Breast epithelium (tissue), 4 donors: ENCODE measurements around the gene PITPNM1. TPM values are rescaled to one million over a fixed set of nuclear protein-coding genes. Genes with fewer than 3 reads are reported as not detected.

Experiments
- DNase-seq, 2 donors: peaks; one replicate each; pipeline ENCODE4 v3.0.0-alpha.2; 2019; ENCODE audit warnings: low spot score in 2 of 2
- H3K27ac ChIP-seq, 2 donors: fragments of 200-600 bp; sonication (generic) in 1 of 2; one replicate each; pipeline ENCODE4 v1.5.1; 2016 to 2019; ENCODE audit warnings: mild to moderate bottlenecking in 1 of 2
- H3K27me3 ChIP-seq, 2 donors: fragments of 200-600 bp; sonication (generic) in 1 of 2; one replicate each; pipeline versions ENCODE4 v1.5.1 to v1.6.0; 2017 to 2019; ENCODE audit warnings: control low read depth in 1 of 2, mild to moderate bottlenecking in 1 of 2
- H3K36me3 ChIP-seq: fragments of 200-600 bp; one replicate; pipeline ENCODE4 v1.5.1; 2019
- H3K4me1 ChIP-seq, 2 donors: fragments of 200-600 bp; sonication (generic); one replicate each; pipeline ENCODE4 v1.5.1; 2016 to 2019; ENCODE audit warnings: control low read depth in 1 of 2
- H3K4me3 ChIP-seq, 3 donors: fragments of 200-600 bp; sonication (generic); 1 replicate in 2 of 3; 2 replicates in 1 of 3; pipeline ENCODE4 v1.5.1; 2016 to 2019; ENCODE audit warnings: mild to moderate bottlenecking in 3 of 3, moderate library complexity in 2 of 3
- H3K9me3 ChIP-seq, 2 donors: fragments of 200-600 bp; sonication (generic) in 1 of 2; one replicate each; pipeline ENCODE4 v1.5.1; 2016 to 2019; ENCODE audit warnings: control low read depth in 1 of 2
- CTCF ChIP-seq, 3 donors: fragments of 450-650 bp; IDR thresholded peaks; one replicate each; pipeline ENCODE4 v1.5.1; 2016 to 2017; ENCODE audit warnings: antibody characterized with exemption in 3 of 3, mild to moderate bottlenecking in 3 of 3, moderate library complexity in 3 of 3
- POLR2A ChIP-seq: fragments of 450-650 bp; IDR thresholded peaks from one replicate; pipeline ENCODE4 v1.6.1; 2016; ENCODE audit warnings: antibody characterized with exemption, mild to moderate bottlenecking, moderate library complexity
- POLR2AphosphoS5 ChIP-seq, 3 donors: sonication (generic); formaldehyde crosslinking; IDR thresholded peaks; one replicate each; pipeline ENCODE4 v1.6.1; 2017; ENCODE audit warnings: antibody characterized with exemption in 3 of 3
- intact Hi-C: fragments of 100-400 bp; cut with DNase I; formaldehyde crosslinking; loops from one replicate; pipeline ENCODE4 v1.15.1; 2023; ENCODE audit warnings: low total_unique reads
- total RNA-seq, 3 donors: library from RNA; depleted of rRNA; stranded (reverse); fragments of >200 nt; gene quantifications; one replicate each; pipeline ENCODE4 v1.1.0, GENCODE V29; 2016

Gene PITPNM1
- total RNA-seq, 3 donors from 2014 or later: 6.4 to 20.0 (median 11.7) TPM

GRCh38 chr11:67506426-67507051 is 1.4 kb upstream of the PITPNM1 start:
- H3K36me3 ChIP-seq: no peaks in the 10 kb centered on the region
- intact Hi-C loops: loop anchor here (10.0 kb wide), 1 partner anchor 112 kb away; the partner anchor contains the start of gene RAD9A
- H3K27me3 ChIP-seq: no peaks in the 10 kb centered on the region
- DNase-seq: no peak
- peak overlapping the region in 2 of 3 donors; percentile 70 to 77 for H3K4me3 ChIP-seq
- TF ChIP-seq POLR2AphosphoS5 (IDR thresholded peaks at IDR 0.05): no peak
- peak in 1 of 3 donors; percentile 24 for TF ChIP-seq CTCF (IDR thresholded peaks at IDR 0.05)
- H3K27ac ChIP-seq: peak overlapping the region; percentile 98
- no peaks in the 10 kb centered on the region for H3K9me3 ChIP-seq
- peaks cover 17 to 27% of the 10 kb centered on the region in 2 donors for H3K4me1 ChIP-seq

GRCh38 chr11:67505605-67506396 is 638 bp upstream of the PITPNM1 start:
- Histone ChIP-seq H3K4me3 (peak overlapping the region; percentile 59 to 70 (median 70)), H3K9me3 (no peaks in the 10 kb centered on the region), H3K36me3 (no peaks in the 10 kb centered on the region), H3K4me1 (peaks cover 17 to 27% of the 10 kb centered on the region in 2 donors), H3K27ac (peak overlapping the region; percentile 98), H3K27me3 (no peaks in the 10 kb centered on the region)
- intact Hi-C loops: loop anchor here (10.0 kb wide), 1 partner anchor 111 kb away; the partner anchor contains the start of gene RAD9A
- DNase-seq: peak; percentile 85
- no peak for TF ChIP-seq POLR2A
- TF ChIP-seq CTCF (IDR thresholded peaks at IDR 0.05): peak; percentile 78 to 97 (median 92)
- peak in 2 of 3 donors; percentile 44 to 65 for TF ChIP-seq POLR2AphosphoS5 (IDR thresholded peaks at IDR 0.05)

- Histone ChIP-seq H3K9me3 (no peaks in the 10 kb centered on the region), H3K27ac (peak overlapping the region; percentile 98), H3K4me3 (peak overlapping the region; percentile 59 to 70 (median 70)), H3K36me3 (no peaks in the 10 kb centered on the region), H3K4me1 (peaks cover 17 to 27% of the 10 kb centered on the region in 2 donors), H3K27me3 (no peaks in the 10 kb centered on the region)
- DNase-seq: no peak
- intact Hi-C loops: loop anchor here (10.0 kb wide), 1 partner anchor 109 kb away; the partner anchor contains the start of gene RAD9A
- peak in 1 of 3 donors; percentile 14 for TF ChIP-seq POLR2AphosphoS5 (IDR thresholded peaks at IDR 0.05)
- TF ChIP-seq POLR2A: no peak
- TF ChIP-seq CTCF (IDR thresholded peaks at IDR 0.05): no peak
These were observed 886 bp downstream of the PITPNM1 start for GRCh38 chr11:67504005-67504949.

- intact Hi-C loops: loop anchor here (10.0 kb wide), 1 partner anchor 109 kb away; the partner anchor contains the start of gene RAD9A
- Histone ChIP-seq H3K27me3 (no peaks in the 10 kb centered on the region), H3K36me3 (no peaks in the 10 kb centered on the region), H3K4me1 (peaks cover 17 to 27% of the 10 kb centered on the region in 2 donors), H3K4me3 (peak overlapping the region; percentile 59 to 70 (median 70)), H3K9me3 (no peaks in the 10 kb centered on the region), H3K27ac (peak overlapping the region in 1 of 2 donors; percentile 98)
- TF ChIP-seq CTCF (IDR thresholded peaks at IDR 0.05): no peak
- TF ChIP-seq POLR2A: no peak
- TF ChIP-seq POLR2AphosphoS5 (IDR thresholded peaks at IDR 0.05): no peak
- no peak for DNase-seq
These were observed 1.8 kb downstream of the PITPNM1 start for GRCh38 chr11:67503119-67504004.
